ENCODE measurements around the gene RHBG.

RHBG gene

DNA sequence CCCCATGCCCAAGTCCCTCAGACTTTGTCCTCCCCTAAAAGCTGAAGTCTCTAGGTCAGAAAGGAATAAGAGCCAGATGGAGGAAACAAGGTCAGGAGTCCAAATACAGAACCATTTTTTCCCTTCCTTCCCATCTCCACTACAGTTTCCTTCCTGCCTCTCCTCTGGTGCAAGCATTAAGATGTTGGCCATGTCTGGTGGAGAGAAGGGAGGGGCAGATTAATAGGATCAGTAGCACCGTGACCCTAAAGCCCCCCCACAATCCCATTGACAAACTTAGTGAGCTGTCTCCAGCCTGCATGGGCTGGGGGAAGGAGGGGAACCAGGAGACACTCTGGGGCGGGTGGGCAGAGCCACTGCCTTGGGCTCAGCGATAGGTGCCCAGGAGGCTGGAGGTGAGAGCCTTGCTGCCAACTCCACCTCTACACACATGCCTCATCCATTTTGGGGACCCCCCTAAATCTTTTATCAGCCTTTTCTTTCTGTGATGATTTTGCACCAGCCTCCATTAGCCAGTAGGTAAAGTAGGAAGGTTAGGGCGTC is 59.8 kb downstream of the RHBG start:
- no peak for DNase-seq

- DNase-seq, result no peak
Measured at GRCh38 chr1:156429313-156430060, 60.5 kb downstream of the RHBG start.

DNA sequence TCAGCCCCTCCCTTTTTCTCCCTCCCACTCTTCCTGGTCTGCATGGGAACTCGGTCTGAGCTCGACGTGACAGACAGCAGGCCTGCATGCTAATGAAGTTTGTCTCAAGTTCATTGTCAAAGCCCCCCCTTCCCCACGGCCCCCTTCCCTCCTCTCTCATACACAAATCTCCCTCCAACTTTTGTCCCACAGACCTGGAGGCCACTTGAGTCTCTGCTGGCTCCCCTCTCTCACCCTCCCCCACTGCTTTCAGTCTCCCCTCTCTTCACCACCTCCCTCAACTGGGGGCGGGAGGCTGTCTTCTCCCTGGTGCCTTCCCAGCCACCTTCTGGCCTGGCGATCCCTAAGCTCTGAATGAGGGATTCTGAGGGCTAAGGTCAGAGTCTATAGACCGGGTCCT is 61.3 kb downstream of the RHBG start:
- DNase-seq, result no peak

DNA sequence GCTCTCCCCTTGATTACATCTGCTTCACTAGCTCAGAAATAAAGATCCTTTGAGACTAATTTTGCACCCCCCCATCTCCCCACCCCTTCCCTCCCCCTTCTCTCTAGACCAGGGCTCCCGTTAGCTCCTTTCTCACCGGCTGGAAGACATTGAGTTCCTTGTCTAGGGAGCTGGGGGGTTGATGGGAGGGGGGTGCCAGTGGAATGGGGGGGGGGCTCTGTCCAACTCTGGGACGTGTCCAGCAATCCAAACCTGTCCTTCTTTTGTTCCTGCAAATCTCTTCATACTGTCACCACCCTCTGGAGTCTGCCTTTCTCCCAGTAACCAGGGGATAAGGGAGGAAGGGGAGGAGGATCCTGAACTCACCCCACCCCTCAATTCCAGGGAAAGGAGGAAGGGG is 61.9 kb downstream of the RHBG start:
- DNase-seq, result no peak

DNA sequence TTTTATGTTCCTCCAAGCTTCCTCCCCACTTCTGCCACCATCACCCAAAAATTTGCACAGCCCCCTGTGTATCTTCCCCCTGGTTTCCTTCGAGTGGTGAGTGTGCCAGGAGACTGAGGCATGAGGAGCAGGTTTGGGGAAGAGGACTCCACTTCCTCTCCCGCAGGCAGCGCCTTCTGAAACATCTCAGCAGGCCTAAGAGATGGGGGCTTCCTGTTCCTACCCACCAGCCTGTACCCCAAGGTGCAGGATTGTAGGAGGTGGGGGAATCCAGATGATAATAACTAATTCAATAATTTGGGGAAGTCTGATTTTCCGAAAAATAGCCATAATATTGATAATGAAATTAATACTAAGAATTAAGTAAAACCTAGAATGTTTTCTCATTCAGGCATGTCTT is 62.4 kb downstream of the RHBG start:
- no peak for DNase-seq

DNA sequence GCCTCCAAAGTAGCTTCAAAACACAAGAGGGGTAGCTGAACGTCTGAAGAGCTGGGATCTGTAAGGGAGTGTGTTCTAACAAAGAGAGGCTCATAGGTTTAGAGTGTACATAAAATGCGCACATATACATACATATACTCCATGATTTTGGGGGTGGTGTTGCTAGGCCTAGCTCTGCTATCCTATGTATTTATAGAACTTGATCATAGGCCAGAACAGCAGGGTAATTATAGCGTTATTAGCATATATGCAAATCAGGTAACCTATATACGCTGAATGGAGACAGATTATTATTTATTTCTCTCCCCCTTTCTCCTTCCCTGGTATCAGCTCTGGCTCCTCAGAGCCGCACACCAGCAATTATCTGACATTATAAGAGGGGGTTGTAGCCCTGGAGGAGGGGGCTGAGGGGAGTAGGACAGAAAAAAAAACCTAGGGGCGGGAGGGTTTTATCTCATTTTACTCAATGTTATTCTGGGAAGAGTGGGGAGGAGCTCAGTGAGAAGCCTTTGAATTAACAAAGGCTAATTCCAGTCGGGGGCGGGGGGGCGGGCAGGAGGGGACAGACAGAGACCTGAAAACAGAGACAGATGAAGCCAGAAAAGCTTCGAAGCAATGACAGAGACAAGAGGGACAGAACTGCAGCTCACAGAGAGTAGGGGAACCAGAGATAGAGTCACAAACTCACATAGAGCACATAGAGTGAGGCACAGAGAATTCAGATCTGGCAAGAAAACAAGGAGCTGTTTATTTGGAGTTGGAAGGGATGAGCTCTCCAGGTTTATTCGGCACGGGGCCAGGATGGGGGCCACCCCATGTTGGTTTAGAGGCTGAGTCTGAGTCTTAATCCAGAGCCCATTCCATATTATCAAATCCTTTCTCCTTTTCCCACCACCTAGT is 63.0 kb downstream of the RHBG start:
- DNase-seq, result no peak

DNA sequence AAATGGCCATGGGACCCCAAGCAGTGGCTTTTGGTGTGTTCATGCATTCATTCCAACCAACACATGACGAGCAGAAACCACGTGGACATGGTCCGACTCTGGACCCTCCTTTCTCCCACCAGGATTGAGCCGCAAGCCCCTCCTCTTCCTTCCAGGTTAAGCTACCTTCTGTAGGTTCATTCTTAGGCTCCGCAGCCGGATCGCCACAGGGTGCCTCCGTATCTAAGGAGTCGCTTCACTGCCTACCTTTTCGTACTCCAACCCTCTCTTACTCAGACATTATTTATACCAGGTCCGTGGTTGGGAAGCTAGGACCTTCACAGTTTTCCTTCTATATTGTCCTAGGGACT is 63.6 kb downstream of the RHBG start:
- no peak for DNase-seq

DNA sequence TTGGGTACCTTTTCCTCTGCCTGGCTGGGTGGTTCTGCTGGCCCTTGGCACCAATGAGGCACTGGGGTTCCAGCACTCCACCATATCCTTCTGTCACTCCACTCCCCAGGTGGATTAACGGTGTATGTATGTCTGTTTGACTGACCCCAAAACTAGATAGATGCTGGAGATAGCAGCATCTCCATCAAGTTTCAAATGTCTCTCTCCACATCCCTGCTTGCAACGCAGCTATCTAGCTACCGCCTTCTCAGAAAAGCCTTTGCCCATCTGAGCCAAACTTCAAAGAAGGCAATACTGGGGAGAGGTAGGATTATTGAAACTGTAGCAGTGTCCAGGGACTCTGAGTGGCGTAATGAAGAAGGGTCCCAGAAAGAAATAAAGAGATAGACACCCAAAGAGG is 64.0 kb downstream of the RHBG start:
- DNase-seq, result no peak

- DNase-seq, result no peak
Measured at GRCh38 chr1:156433602-156434001, 64.6 kb downstream of the RHBG start.
